22Rv1 (cell line): ENCODE results near the gene TTLL7.

ENCODE experiments used
- CTCF ChIP-seq: fragments of 450-650 bp; IDR thresholded peaks from 2 replicates; pipeline ENCODE4 v1.5.1; 2017; ENCODE audit warnings: mild to moderate bottlenecking
- ZFX ChIP-seq: fragments of 450-650 bp; IDR thresholded peaks from 2 replicates; pipeline ENCODE4 v1.6.1; 2017; ENCODE audit warnings: antibody characterized with exemption, borderline replicate concordance

- TF ChIP-seq CTCF (no peak), ZFX (no peak)
These were observed 781 bp downstream of the TTLL7 start for GRCh38 chr1:83998205-83998497.
